H1 (cell line): ENCODE results near the gene ACTG2. TPM values are rescaled to one million over a fixed set of nuclear protein-coding genes. Genes with fewer than 3 reads are reported as not detected.

Experiments used
- CTCF ChIA-PET: fragments of 300-600 bp; sonication (Branson Sonifier 250); formaldehyde crosslinking; loops from one replicate; lab custom pipeline; 2021; ENCODE audit not compliant: partially characterized antibody; lab: Charles Lee
- POLR2A ChIA-PET: fragments of 300-600 bp; sonication (Branson Sonifier 250); formaldehyde crosslinking; loops from one replicate; lab custom pipeline; 2021; ENCODE audit warnings: inconsistent platforms; ENCODE audit not compliant: partially characterized antibody; lab: Charles Lee
- DNase-seq, 2 experiments: peaks; one replicate each; pipeline versions ENCODE4 v3.0.0 to v3.0.0-alpha.2; 2010 to 2022; ENCODE audit warnings: low spot score in 2 of 2, low read depth in 1 of 2, mixed read lengths in 1 of 2
- FAIRE-seq: peaks from 2 replicates; lab custom pipeline; 2011; peaks lifted over from hg19 to GRCh38; lab: Jason Lieb, UNC
- H2AFZ ChIP-seq: 2 replicates; pipeline ENCODE4 v1.8.1; 2012; ENCODE audit warnings: low read length, inconsistent platforms
- H2AK5ac ChIP-seq: 2 replicates; pipeline ENCODE4 v1.6.1; 2013; ENCODE audit warnings: low read depth, low read length
- H2BK120ac ChIP-seq: replicated peaks from 2 replicates; pipeline ENCODE3; 2013; ENCODE audit warnings: low read depth, low read length, inconsistent platforms
- H2BK12ac ChIP-seq: 2 replicates; pipeline ENCODE4 v1.6.1; 2013; ENCODE audit warnings: low read depth, low read length
- H2BK15ac ChIP-seq: 2 replicates; pipeline ENCODE4 v1.6.1; 2013; ENCODE audit warnings: low read length
- H2BK20ac ChIP-seq: 2 replicates; pipeline ENCODE4 v1.6.1; 2013; ENCODE audit warnings: low read length
- H2BK5ac ChIP-seq: 2 replicates; pipeline ENCODE4 v1.6.1; 2013; ENCODE audit warnings: low read depth, low read length
- H3K14ac ChIP-seq: 2 replicates; pipeline ENCODE4 v1.6.1; 2013; ENCODE audit warnings: inconsistent platforms; ENCODE audit not compliant: insufficient read length
- H3K18ac ChIP-seq: 2 replicates; pipeline ENCODE4 v1.6.1; 2013; ENCODE audit warnings: low read length; ENCODE audit errors: extremely low read depth
- H3K23ac ChIP-seq: 2 replicates; pipeline ENCODE4 v1.6.1; 2013; ENCODE audit warnings: inconsistent platforms; ENCODE audit not compliant: insufficient read length
- H3K23me2 ChIP-seq: 2 replicates; pipeline ENCODE4 v1.6.1; 2013; ENCODE audit warnings: low read depth, low read length
- H3K27ac ChIP-seq: 2 replicates; pipeline ENCODE4 v1.6.1; 2011; ENCODE audit warnings: low read depth, low read length, inconsistent platforms
- H3K27me3 ChIP-seq, 4 experiments: replicated peaks in 1 of 4; 1 replicate in 1 of 4; 2 replicates in 3 of 4; pipeline versions ENCODE4 v1.6.1 to v1.8.1; 2011 to 2013; ENCODE audit warnings: low read length in 3 of 4, mild to moderate bottlenecking in 3 of 4, inconsistent platforms in 2 of 4, mixed read lengths in 2 of 4, moderate library complexity in 1 of 4; ENCODE audit not compliant: control insufficient read depth in 3 of 4, insufficient read depth in 3 of 4; ENCODE audit errors: extremely low read depth in 1 of 4
- H3K36me3 ChIP-seq, 4 experiments: 2 replicates each; pipeline versions ENCODE4 v1.6.1 to v1.8.1; 2011 to 2013; ENCODE audit warnings: mild to moderate bottlenecking in 4 of 4, low read length in 3 of 4, moderate library complexity in 2 of 4, control low read depth in 1 of 4, inconsistent platforms in 1 of 4; ENCODE audit not compliant: insufficient read depth in 4 of 4, control insufficient read depth in 2 of 4
- H3K4ac ChIP-seq: replicated peaks from 2 replicates; pipeline ENCODE3; 2013; ENCODE audit warnings: low read length, low read depth, mixed read lengths, inconsistent platforms; ENCODE audit not compliant: insufficient read length
- H3K4me1 ChIP-seq, 4 experiments: replicated peaks in 1 of 4; 1 replicate in 1 of 4; 2 replicates in 3 of 4; pipeline versions ENCODE4 v1.6.1 to v1.8.1; 2011 to 2013; ENCODE audit warnings: low read length in 3 of 4, inconsistent platforms in 2 of 4, mixed read lengths in 1 of 4; ENCODE audit not compliant: insufficient read depth in 4 of 4, control insufficient read depth in 3 of 4
- H3K4me2 ChIP-seq, 2 experiments: 2 replicates each; pipeline versions ENCODE4 v1.6.1 to v1.8.1; 2011 to 2013; ENCODE audit warnings: low read depth in 2 of 2, low read length in 2 of 2, control low read depth in 1 of 2, inconsistent platforms in 1 of 2, mild to moderate bottlenecking in 1 of 2; ENCODE audit not compliant: insufficient read depth in 1 of 2
- H3K4me3 ChIP-seq, 4 experiments: fragments of 200-600, 300-600 bp in 1 of 4; sonication (generic), shearing (Covaris generic), sonication (Bioruptor Twin) in 1 of 4; 2 replicates each; pipeline versions ENCODE4 v1.5.1 to v1.8.1; 2011 to 2016; ENCODE audit warnings: low read length in 4 of 4, low read depth in 3 of 4, control low read depth in 2 of 4, inconsistent platforms in 2 of 4, mild to moderate bottlenecking in 2 of 4, mixed read lengths in 1 of 4, moderate library complexity in 1 of 4; ENCODE audit not compliant: insufficient read depth in 2 of 4; ENCODE audit errors: extremely low read depth in 1 of 4
- H3K56ac ChIP-seq: replicated peaks from 2 replicates; pipeline ENCODE3; 2013; ENCODE audit warnings: low read depth, mild to moderate bottlenecking, mixed read lengths, low read length, inconsistent platforms; ENCODE audit not compliant: insufficient read length
- H3K79me1 ChIP-seq: 2 replicates; pipeline ENCODE4 v1.6.1; 2013; ENCODE audit warnings: low read depth, low read length, control low read depth
- H3K79me2 ChIP-seq, 2 experiments: 2 replicates each; pipeline versions ENCODE4 v1.6.1 to v1.8.1; 2012 to 2013; ENCODE audit warnings: low read length in 2 of 2, mild to moderate bottlenecking in 2 of 2, inconsistent platforms in 1 of 2; ENCODE audit not compliant: insufficient read depth in 2 of 2, control insufficient read depth in 1 of 2
- H3K9ac ChIP-seq, 4 experiments: replicated peaks in 1 of 4; 1 replicate in 1 of 4; 2 replicates in 3 of 4; pipeline versions ENCODE4 v1.6.1 to v1.8.1; 2011 to 2013; ENCODE audit warnings: low read depth in 3 of 4, low read length in 3 of 4, control low read depth in 2 of 4, mild to moderate bottlenecking in 2 of 4, moderate library complexity in 2 of 4, inconsistent platforms in 1 of 4; ENCODE audit errors: extremely low read depth in 1 of 4
- H3K9me3 ChIP-seq, 2 experiments: 2 replicates each; pipeline versions ENCODE4 v1.6.1 to v1.8.1; 2012 to 2013; ENCODE audit warnings: mild to moderate bottlenecking in 2 of 2, moderate library complexity in 2 of 2, control low read depth in 1 of 2, inconsistent platforms in 1 of 2, low read depth in 1 of 2, low read length in 1 of 2, mixed read lengths in 1 of 2; ENCODE audit not compliant: insufficient read depth in 2 of 2
- H4K20me1 ChIP-seq, 2 experiments: replicated peaks in 1 of 2; 2 replicates each; pipeline versions ENCODE3 to v1.8.1; 2011 to 2013; ENCODE audit warnings: inconsistent platforms in 2 of 2, low read length in 2 of 2, mild to moderate bottlenecking in 1 of 2; ENCODE audit not compliant: insufficient read depth in 2 of 2, control insufficient read depth in 1 of 2
- H4K5ac ChIP-seq: 2 replicates; pipeline ENCODE4 v1.6.1; 2013; ENCODE audit warnings: low read length, low read depth, mixed read lengths, inconsistent platforms; ENCODE audit not compliant: insufficient read length
- H4K8ac ChIP-seq: 2 replicates; pipeline ENCODE4 v1.8.0; 2013; ENCODE audit warnings: mild to moderate bottlenecking, moderate library complexity, low read length, inconsistent platforms; ENCODE audit not compliant: insufficient read depth; ENCODE audit errors: extremely low read depth
- H4K91ac ChIP-seq: replicated peaks from 2 replicates; pipeline ENCODE3; 2013; ENCODE audit warnings: low read length, mixed read lengths, inconsistent platforms; ENCODE audit not compliant: insufficient read length
- BACH1 ChIP-seq: IDR thresholded peaks from 2 replicates; pipeline ENCODE4 v1.6.1; 2012; ENCODE audit warnings: low read length, improper control_type of control experiment
- BRCA1 ChIP-seq: IDR thresholded peaks from 2 replicates; pipeline ENCODE4 v1.6.1; 2012; ENCODE audit warnings: low read depth, low read length, improper control_type of control experiment
- CHD1 ChIP-seq: IDR thresholded peaks from 2 replicates; pipeline ENCODE4 v1.6.1; 2012; ENCODE audit warnings: low read depth, low read length, improper control_type of control experiment
- HDAC2 ChIP-seq, 2 experiments: fragments of 300-600 bp in 1 of 2; sonication (generic) in 1 of 2; IDR thresholded peaks; 2 replicates each; pipeline ENCODE4 v1.6.1; 2011 to 2012; ENCODE audit warnings: low read depth in 2 of 2, low read length in 2 of 2, mild to moderate bottlenecking in 2 of 2, moderate library complexity in 2 of 2, borderline replicate concordance in 1 of 2, inconsistent platforms in 1 of 2
- KDM5A ChIP-seq: fragments of 200-600 bp; IDR thresholded peaks from 2 replicates; pipeline ENCODE4 v1.7.1; 2012; ENCODE audit warnings: mild to moderate bottlenecking, low read length, inconsistent platforms, mixed read lengths
- RAD21 ChIP-seq, 2 experiments: IDR thresholded peaks in 1 of 2; conservative IDR thresholded peaks in 1 of 2; 2 replicates each; pipeline ENCODE4 v1.6.1; 2011; ENCODE audit warnings: low read depth in 2 of 2, low read length in 2 of 2, improper control_type of control experiment in 1 of 2, inconsistent platforms in 1 of 2, mild to moderate bottlenecking in 1 of 2, moderate library complexity in 1 of 2
- RFX5 ChIP-seq: IDR thresholded peaks from 2 replicates; pipeline ENCODE4 v1.6.1; 2011; ENCODE audit warnings: low read depth, low read length, improper control_type of control experiment, borderline replicate concordance
- RNF2 ChIP-seq: fragments of 200-900, 300-1000 bp; sonication (generic); IDR thresholded peaks from 2 replicates; pipeline ENCODE4 v1.7.1; 2016; ENCODE audit warnings: borderline replicate concordance, low read depth, mild to moderate bottlenecking, antibody characterized with exemption, low read length; ENCODE audit not compliant: poor library complexity, severe bottlenecking; ENCODE audit errors: missing control alignments
- SIN3A ChIP-seq, 2 experiments: IDR thresholded peaks in 1 of 2; conservative IDR thresholded peaks in 1 of 2; 2 replicates each; pipeline ENCODE4 v1.6.1; 2011 to 2012; ENCODE audit warnings: low read length in 2 of 2, improper control_type of control experiment in 1 of 2, low read depth in 1 of 2, mild to moderate bottlenecking in 1 of 2
- TAF7 ChIP-seq: optimal IDR thresholded peaks from 2 replicates; pipeline ENCODE3; 2011; ENCODE audit warnings: low read depth, mild to moderate bottlenecking, inconsistent platforms, low read length, moderate library complexity, borderline replicate concordance
- YY1 ChIP-seq: IDR thresholded peaks from 2 replicates; pipeline ENCODE4 v1.6.1; 2011; ENCODE audit warnings: low read depth, mild to moderate bottlenecking, low read length
- ZNF274 ChIP-seq: IDR thresholded peaks from 2 replicates; pipeline ENCODE4 v1.7.0; 2012; ENCODE audit warnings: low read length, borderline replicate concordance; ENCODE audit errors: extremely low read depth
- WGBS, 2 experiments: shearing (Covaris generic) in 1 of 2; methylation state at CpG; one replicate each; pipeline versions ENCODE4 v1.1.6 to v1.1.7; 2013 to 2015; ENCODE audit warnings: low lambda C conversion rate in 2 of 2, mixed read lengths in 2 of 2, inconsistent platforms in 1 of 2, low coverage in 1 of 2, missing lambda C conversion rate in 1 of 2; ENCODE audit not compliant: insufficient replicate concordance in 2 of 2, insufficient coverage in 1 of 2, insufficient read length in 1 of 2; ENCODE audit errors: extremely low coverage in 1 of 2, missing lambda C conversion rate in 1 of 2; 5-methylcytosine and 5-hydroxymethylcytosine counted together
- polyA plus RNA-seq, 7 experiments: library from polyadenylated mRNA; depleted of rRNA in 3 of 7; stranded (reverse) in 5 of 7; unstranded in 2 of 7; fragments of >200 nt in 5 of 7; fragments of 200-250 nt in 2 of 7; gene quantifications; 1 replicate in 5 of 7; 2 replicates in 1 of 7; 4 replicates in 1 of 7; pipeline versions ENCODE4 v1.2.1 to v1.2.3, GENCODE V29; 2011 to 2013; ENCODE audit warnings: missing spikeins in 2 of 7, mixed read lengths in 2 of 7
- total RNA-seq: library from RNA; stranded (reverse); fragmentation: NEBNext Ultra II Directional; extraction: Animal tissue kit (Norgen Biotek cat#: 25700); gene quantifications from 2 replicates; pipeline ENCODE4 v1.2.1, GENCODE V29; 2021
- TF ChIP-seq, protein P1 (sequence below): IDR thresholded peaks from 2 replicates; pipeline ENCODE4 v1.6.1; 2012; ENCODE audit warnings: inconsistent platforms

ACTG2 gene
- total and polyA plus RNA-seq, 2 of the 8 experiments (the other 6 are each of a cell fraction or from before 2014, with no cell fraction given): 6.2 to 13.7 TPM

- WGBS, 2 experiments: 93% methylated on average over 4 of the region's 5 CpGs; no CpG with 5 or more reads in 1 of the 2 experiments
- Histone ChIP-seq H3K4me3 (no peak overlapping the region), H2AK5ac (no peak overlapping the region), H3K14ac (no peak overlapping the region), H2BK120ac (no peak overlapping the region), H2BK12ac (no peak overlapping the region), H3K9ac (no peak overlapping the region), H2BK5ac (no peak overlapping the region), H4K20me1 (no peaks in the 10 kb centered on the region), H4K8ac (no peak overlapping the region), H3K23ac (no peak overlapping the region), H3K27ac (no peak overlapping the region), H3K36me3 (no peaks in the 10 kb centered on the region), H2AFZ (no peak overlapping the region), H3K4me1 (peaks cover 0 to 7% (median 4%) of the 10 kb centered on the region in 4 experiments; a peak in 4 of 7 replicates), H3K79me2 (no peaks in the 10 kb centered on the region), H4K91ac (no peak overlapping the region), H3K56ac (no peak overlapping the region), H2BK20ac (no peak overlapping the region), H3K9me3 (no peaks in the 10 kb centered on the region), H3K23me2 (no peaks in the 10 kb centered on the region), H3K27me3 (no peaks in the 10 kb centered on the region), H4K5ac (no peak overlapping the region), H3K4ac (no peak overlapping the region), H3K79me1 (no peaks in the 10 kb centered on the region), H2BK15ac (no peak overlapping the region), H3K4me2 (no peak overlapping the region), H3K18ac (no peak overlapping the region)
- DNase-seq (no peak), FAIRE-seq (no peak)
- POLR2A ChIA-PET: no interaction called here
- CTCF ChIA-PET: no interaction called here
- TF ChIP-seq RFX5 (no peak), YY1 (no peak), KDM5A (no peak), RNF2 (no peak), HDAC2 (IDR thresholded peaks at IDR 0.05; ENCODE audit: borderline replicate concordance in 1 of 2, low read depth in 2 of 2, low read length in 2 of 2) (no peak), BACH1 (no peak), BRCA1 (no peak), SIN3A (conservative IDR thresholded peaks at IDR 0.05 in 1 of 2, IDR thresholded peaks at IDR 0.05 in 1 of 2; ENCODE audit: low read depth in 1 of 2, low read length in 2 of 2) (no peak), RAD21 (IDR thresholded peaks at IDR 0.05 in 1 of 2, conservative IDR thresholded peaks at IDR 0.05 in 1 of 2; ENCODE audit: low read depth in 2 of 2, low read length in 2 of 2) (no peak), TAF7 (no peak), ZNF274 (no peak), CHD1 (no peak)
- TF ChIP-seq, protein P1, sequence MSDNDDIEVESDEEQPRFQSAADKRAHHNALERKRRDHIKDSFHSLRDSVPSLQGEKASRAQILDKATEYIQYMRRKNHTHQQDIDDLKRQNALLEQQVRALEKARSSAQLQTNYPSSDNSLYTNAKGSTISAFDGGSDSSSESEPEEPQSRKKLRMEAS: no peak
Measured at GRCh38 chr2:73889206-73889605, 3.6 kb upstream of the ACTG2 start.
